Thymus (tissue), 11 donors: ENCODE results near the gene RPP40. TPM values are rescaled to one million over a fixed set of nuclear protein-coding genes. Genes with fewer than 3 reads are reported as not detected.

Experiments used
- DNase-seq, 9 donors: peaks; one replicate each; pipeline ENCODE4 v3.0.0-alpha.2; 2013; ENCODE audit warnings: low spot score in 9 of 9, low read depth in 6 of 9, missing footprints in 1 of 9
- H3K27ac ChIP-seq, 2 donors: one replicate each; pipeline ENCODE4 v1.5.1; 2013; ENCODE audit warnings: control low read depth in 1 of 2, low read depth in 1 of 2, low read length in 1 of 2, mild to moderate bottlenecking in 1 of 2, moderate library complexity in 1 of 2
- H3K27me3 ChIP-seq, 2 donors: one replicate each; pipeline ENCODE4 v1.5.1; 2013; ENCODE audit warnings: low read length in 1 of 2; ENCODE audit not compliant: control insufficient read depth in 2 of 2, insufficient read depth in 1 of 2
- H3K36me3 ChIP-seq, 2 donors: one replicate each; pipeline ENCODE4 v1.5.1; 2013; ENCODE audit warnings: low read length in 1 of 2, mild to moderate bottlenecking in 1 of 2, moderate library complexity in 1 of 2; ENCODE audit not compliant: control insufficient read depth in 2 of 2, insufficient read depth in 2 of 2
- H3K4me1 ChIP-seq, 2 donors: one replicate each; pipeline ENCODE4 v1.5.1; 2013; ENCODE audit warnings: low read length in 2 of 2; ENCODE audit not compliant: control insufficient read depth in 2 of 2, insufficient read depth in 2 of 2
- H3K4me3 ChIP-seq, 2 donors: one replicate each; pipeline ENCODE4 v1.5.1; 2013; ENCODE audit warnings: low read length in 2 of 2, control low read depth in 1 of 2, mild to moderate bottlenecking in 1 of 2
- H3K9me3 ChIP-seq, 2 donors: one replicate each; pipeline ENCODE4 v1.5.1; 2013; ENCODE audit warnings: low read length in 1 of 2, mild to moderate bottlenecking in 1 of 2; ENCODE audit not compliant: control insufficient read depth in 2 of 2, insufficient read depth in 1 of 2
- WGBS: extraction: QIAGEN DNeasy Blood & Tissue Kit; methylation state at CpG from one replicate; pipeline ENCODE4 v1.1.7; 2013; 5-methylcytosine and 5-hydroxymethylcytosine counted together
- polyA plus RNA-seq: library from polyadenylated mRNA; stranded (reverse); fragments of 200-250 nt; gene quantifications from one replicate; pipeline ENCODE4 v1.2.3, GENCODE V29; 2013
- total RNA-seq: library from RNA; stranded (reverse); fragments of 120-200 nt; gene quantifications from one replicate; pipeline ENCODE4 v1.2.4, GENCODE V29; 2013
- donor health status: healthy.

RPP40 gene
- total and polyA plus RNA-seq, 2 donors, result 9.3 to 10.1 TPM

DNA sequence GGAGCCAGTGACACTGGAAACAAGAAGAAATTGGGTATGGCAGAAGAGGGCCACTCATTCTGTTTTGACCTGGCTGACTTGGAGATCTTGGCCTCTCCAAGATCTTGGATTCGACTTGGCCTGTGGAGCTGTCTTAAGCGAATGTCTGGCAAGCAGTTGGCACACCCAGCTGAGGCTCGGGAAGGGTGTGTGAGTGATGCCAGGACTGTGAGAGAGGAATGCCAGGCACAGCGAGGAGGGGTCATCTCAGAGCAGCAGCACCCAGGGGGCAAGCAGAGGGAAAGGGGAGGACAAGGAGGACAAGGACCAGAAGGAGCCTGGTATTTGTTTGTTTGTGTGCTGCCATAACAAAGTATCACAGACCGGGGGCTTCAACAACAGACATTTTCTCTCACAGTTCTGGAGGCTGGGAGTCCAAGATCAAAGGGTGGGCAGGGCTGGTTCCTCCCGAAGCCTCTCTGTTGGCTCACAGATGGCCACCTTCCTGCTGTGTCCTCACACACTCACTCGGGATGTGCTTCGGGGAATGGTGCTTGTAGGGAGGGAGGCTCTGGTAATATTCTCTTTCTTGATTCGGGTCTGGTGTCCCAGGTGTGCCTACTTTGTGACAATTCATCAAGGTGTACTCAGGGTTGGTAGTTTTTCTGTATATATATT is 33.0 kb downstream of the RPP40 start:
- no peak for DNase-seq
- Histone ChIP-seq H3K27ac (no peak overlapping the region), H3K9me3 (no peaks in the 10 kb centered on the region), H3K36me3 (no peaks in the 10 kb centered on the region), H3K27me3 (no peaks in the 10 kb centered on the region), H3K4me3 (no peak overlapping the region), H3K4me1 (no peaks in the 10 kb centered on the region)
- WGBS, result 92% methylated on average over 9 of the region's 9 CpGs

GRCh38 chr6:4969609-4970285 is 34.1 kb downstream of the RPP40 start:
- H3K36me3 ChIP-seq, result no peaks in the 10 kb centered on the region
- DNase-seq, result no peak
- 94% methylated on average over 8 of the region's 8 CpGs for WGBS
- no peaks in the 10 kb centered on the region for H3K9me3 ChIP-seq
- H3K4me1 ChIP-seq, result no peaks in the 10 kb centered on the region
- H3K27me3 ChIP-seq, result no peaks in the 10 kb centered on the region
- no peak overlapping the region for H3K27ac ChIP-seq
- H3K4me3 ChIP-seq, result no peak overlapping the region

- H3K4me3 ChIP-seq, result no peak overlapping the region
- DNase-seq, result no peak
- no peak overlapping the region for H3K27ac ChIP-seq
- H3K27me3 ChIP-seq, result no peaks in the 10 kb centered on the region
- H3K9me3 ChIP-seq, result no peaks in the 10 kb centered on the region
- no peaks in the 10 kb centered on the region for H3K4me1 ChIP-seq
- 96% methylated on average over 5 of the region's 5 CpGs for WGBS
- H3K36me3 ChIP-seq, result no peaks in the 10 kb centered on the region
Measured at GRCh38 chr6:4967301-4968030, 36.4 kb downstream of the RPP40 start.

DNA sequence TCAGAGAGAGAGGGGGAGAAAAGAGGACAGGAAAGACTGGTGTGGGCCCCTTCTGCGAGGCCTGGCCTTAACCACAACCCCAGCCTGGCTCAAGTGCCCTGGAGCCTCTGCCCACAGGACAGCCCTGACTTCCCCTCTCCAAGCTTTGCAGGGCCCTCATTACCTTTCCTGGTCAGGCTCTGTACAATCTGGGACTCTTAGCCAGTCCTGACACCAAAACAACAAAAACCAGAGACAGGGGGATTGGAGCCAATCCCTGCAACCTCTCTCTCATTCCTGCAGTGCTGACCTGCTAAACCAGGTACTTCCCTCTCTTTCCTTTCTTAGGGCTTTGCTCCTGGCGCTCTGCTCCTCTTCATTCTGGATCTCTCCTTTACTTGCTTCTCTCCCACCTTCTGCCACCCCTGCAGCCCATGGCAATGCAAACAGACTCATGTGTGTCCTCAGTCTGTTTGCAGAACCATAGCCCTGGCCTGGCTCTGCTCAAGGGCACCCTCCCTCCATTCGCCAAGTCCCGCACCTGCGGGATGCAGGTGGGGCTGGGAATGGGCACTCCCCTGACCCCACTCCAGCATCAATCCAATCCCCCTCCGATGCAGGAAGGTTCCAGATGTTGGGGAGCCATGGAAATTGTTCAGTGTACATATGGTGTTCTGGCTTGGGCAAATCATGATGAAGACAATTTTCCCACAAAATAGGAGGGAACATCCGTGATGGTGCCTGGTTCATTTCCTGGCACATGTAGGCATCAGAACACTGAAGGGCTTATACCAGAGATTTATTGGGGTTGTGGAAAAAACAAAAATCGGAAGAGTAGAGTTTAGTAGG is 38.1 kb downstream of the RPP40 start:
- DNase-seq, result no peak

DNA sequence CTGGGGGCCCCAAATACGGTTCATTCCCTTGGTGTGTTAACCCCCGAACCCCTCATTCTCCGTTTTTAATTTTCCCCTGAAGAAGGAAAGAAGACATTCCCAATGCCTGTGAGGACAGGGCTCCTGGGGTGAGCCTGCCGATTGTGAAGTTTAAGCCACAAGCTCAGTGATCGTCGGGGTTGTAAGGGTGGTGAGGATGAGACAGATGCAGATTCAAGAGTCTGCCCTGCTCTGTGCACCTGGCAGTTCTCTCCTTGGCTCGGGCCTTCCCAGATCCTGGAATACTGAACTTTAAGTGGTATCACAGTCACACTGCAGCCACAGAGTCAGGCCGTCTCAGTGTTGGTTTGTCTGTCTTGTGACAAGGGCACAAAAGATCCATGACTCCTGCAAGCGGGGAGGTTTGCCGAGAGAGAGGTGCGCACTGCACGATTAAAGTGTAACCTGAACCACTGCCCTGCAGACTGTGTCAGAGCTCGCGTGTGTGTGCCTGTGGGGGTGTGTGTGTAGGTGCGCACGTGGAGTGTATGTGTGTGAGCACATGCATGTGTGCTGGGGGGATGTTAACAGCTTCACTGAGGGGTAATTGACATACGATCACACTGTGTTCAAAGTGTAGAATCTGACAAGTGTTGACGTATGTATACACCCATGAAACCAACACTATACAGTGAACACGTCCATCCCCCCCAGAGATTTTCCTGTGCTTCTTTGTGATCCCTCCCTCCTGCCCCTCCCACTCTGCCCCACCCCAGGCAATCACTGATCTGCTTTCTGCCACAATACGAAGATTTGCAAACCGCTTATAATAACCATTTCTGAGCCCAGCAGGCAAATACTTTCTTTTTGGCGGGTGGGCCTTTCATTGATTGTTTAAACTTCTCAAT is 38.9 kb downstream of the RPP40 start:
- Histone ChIP-seq H3K4me3 (no peak overlapping the region), H3K27me3 (no peaks in the 10 kb centered on the region), H3K27ac (no peak overlapping the region), H3K4me1 (no peaks in the 10 kb centered on the region), H3K9me3 (no peaks in the 10 kb centered on the region), H3K36me3 (no peaks in the 10 kb centered on the region)
- no peak for DNase-seq
- 94% methylated on average over 22 of the region's 22 CpGs for WGBS

More for the DNA sequence above, 38.1 kb downstream of the RPP40 start:
- no peaks in the 10 kb centered on the region for H3K27me3 ChIP-seq
- H3K4me3 ChIP-seq, result no peak overlapping the region
- H3K36me3 ChIP-seq, result no peaks in the 10 kb centered on the region
- H3K27ac ChIP-seq, result no peak overlapping the region
- no peaks in the 10 kb centered on the region for H3K4me1 ChIP-seq
- 87% methylated on average over 8 of the region's 8 CpGs for WGBS
- H3K9me3 ChIP-seq, result no peaks in the 10 kb centered on the region

GRCh38 chr6:4962905-4963304 is 40.9 kb downstream of the RPP40 start:
- H3K4me3 ChIP-seq, result no peak overlapping the region
- no peaks in the 10 kb centered on the region for H3K4me1 ChIP-seq
- no peaks in the 10 kb centered on the region for H3K9me3 ChIP-seq
- H3K27ac ChIP-seq, result no peak overlapping the region
- 91% methylated on average over 2 of the region's 2 CpGs for WGBS
- no peaks in the 10 kb centered on the region for H3K27me3 ChIP-seq
- H3K36me3 ChIP-seq, result no peaks in the 10 kb centered on the region
- no peak for DNase-seq

DNA sequence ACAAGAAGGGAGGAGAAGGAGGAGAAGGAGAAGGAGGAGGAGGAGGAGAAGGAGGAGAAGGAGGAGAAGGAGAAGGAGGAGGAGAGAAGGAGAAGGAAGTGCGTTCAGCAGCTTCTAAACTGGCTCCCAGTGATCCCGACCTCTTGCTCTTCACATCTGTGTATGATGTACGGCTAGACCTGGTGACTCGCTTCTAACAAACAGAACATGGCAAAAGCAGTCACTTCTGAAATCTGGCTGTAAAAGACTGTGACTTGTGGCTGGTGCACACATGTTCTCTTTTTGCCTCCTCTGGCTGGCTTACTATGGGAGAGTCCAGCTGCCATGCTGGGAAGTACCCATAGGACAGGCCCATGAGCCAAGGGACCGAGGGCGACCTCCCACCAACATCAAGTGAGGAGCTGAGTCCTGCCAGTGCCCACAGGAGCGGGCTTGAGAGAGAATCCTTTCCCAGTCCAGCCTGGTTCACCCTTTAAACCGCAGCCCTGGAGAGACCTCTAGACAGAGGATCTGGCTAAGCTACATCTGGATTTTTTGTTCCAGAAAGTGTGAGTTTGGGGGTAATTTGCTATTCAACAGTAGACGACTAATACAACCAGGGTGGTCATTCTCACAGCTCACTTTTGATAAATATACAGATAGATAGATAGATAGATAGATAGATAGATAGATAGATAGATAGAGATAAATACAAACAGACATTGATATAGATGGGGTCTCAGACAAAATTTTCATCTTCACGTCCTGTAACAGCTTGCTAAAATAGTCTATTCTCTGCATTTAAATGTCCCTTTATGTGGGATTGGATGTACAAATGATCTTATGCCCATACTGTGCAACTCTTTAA is 42.3 kb downstream of the RPP40 start:
- WGBS, result 96% methylated on average over 10 of the region's 10 CpGs
- H3K27ac ChIP-seq, result no peak overlapping the region
- H3K9me3 ChIP-seq, result no peaks in the 10 kb centered on the region
- no peak overlapping the region for H3K4me3 ChIP-seq
- DNase-seq, result no peak
- H3K27me3 ChIP-seq, result no peaks in the 10 kb centered on the region
- no peaks in the 10 kb centered on the region for H3K4me1 ChIP-seq
- H3K36me3 ChIP-seq, result no peaks in the 10 kb centered on the region

DNA sequence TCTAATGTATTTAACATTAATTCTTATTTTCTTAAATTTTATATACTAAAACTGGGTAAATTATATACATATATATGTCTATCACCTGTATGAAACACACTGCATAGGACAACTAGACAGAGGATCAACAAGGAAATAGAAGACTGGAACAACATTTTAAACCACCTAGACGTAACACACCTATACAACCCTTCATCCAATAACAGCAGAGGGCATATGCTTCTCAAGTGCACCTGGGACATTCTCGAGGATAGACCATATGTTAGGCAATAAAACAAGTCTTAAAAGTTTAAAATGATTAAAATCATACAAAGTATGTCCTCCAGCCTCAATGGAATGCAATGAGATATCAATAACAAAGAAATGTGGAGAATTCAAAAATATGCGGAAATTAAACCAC is 45.2 kb downstream of the RPP40 start:
- H3K27ac ChIP-seq, result no peak overlapping the region
- WGBS, result 96% methylated on average over 3 of the region's 3 CpGs
- H3K36me3 ChIP-seq, result peaks cover 4 to 8% of the 10 kb centered on the region in 2 donors
- no peaks in the 10 kb centered on the region for H3K9me3 ChIP-seq
- H3K4me1 ChIP-seq, result no peaks in the 10 kb centered on the region
- no peak for DNase-seq
- H3K27me3 ChIP-seq, result no peaks in the 10 kb centered on the region
- no peak overlapping the region for H3K4me3 ChIP-seq
